HG03378 (cell line): ENCODE measurements around the gene ZNRF3.
A peak's percentile ranks its signal among the peaks of the same experiment; 100 is the strongest.
"Not testable (repeated sequence)": the region's sequence is repeated elsewhere in the genome, so short reads cannot be mapped to it uniquely, and the experiment has no call there.

ENCODE experiments used
- ATAC-seq: cut with Tn5 transposase; IDR thresholded peaks from one replicate; pipeline ENCODE4 v1.9.1; 2021; ENCODE audit warnings: mild to moderate bottlenecking, moderate library complexity; ENCODE audit not compliant: unreplicated experiment

ZNRF3 gene

DNA sequence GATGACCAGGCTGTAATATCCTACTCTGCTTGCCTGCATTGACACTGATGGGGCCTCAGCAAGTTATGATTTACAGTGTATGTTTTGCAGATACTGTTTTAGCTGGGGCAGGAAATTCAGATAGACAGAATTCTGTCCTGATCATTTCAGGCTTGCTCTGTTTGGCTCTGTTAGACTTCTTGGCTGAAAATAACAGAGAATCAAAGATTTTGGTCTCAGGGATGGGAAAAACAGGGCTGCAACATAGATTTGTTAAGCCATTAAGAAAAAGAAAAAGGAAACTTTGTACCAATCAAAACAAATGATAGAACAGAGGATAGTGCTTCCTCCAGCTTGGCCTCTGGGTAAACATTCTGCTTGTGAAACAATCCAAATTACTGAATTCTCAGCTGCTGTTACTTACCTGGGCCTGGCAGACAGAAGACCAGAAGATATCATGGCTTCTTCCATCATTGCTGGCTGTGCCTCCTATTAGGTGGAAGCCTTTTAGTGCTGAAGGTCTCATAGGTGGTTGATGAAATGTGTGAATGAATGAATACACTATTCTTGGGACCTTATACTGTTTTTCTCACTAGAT, 22.0 kb downstream of the ZNRF3 start:
- no peak for ATAC-seq

DNA sequence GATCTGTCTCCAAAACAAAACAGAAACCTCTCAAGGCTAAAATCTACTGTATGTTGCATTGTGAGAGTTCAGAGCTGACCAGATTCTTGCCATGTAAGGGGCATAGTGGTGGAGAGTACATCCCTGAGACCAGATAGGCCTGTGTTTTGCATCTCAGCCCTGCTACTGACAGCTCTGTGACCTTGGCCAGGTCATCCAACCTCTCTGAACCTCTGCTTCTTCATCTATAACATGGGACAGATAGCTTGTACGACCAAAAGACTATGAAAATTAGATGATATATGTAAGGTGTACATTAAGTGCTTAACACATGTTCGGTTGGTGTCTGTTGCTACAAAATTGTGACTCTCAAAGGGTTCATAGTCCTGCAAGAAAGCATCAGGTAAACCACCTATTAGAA, 22.9 kb downstream of the ZNRF3 start:
- ATAC-seq = no peak

DNA sequence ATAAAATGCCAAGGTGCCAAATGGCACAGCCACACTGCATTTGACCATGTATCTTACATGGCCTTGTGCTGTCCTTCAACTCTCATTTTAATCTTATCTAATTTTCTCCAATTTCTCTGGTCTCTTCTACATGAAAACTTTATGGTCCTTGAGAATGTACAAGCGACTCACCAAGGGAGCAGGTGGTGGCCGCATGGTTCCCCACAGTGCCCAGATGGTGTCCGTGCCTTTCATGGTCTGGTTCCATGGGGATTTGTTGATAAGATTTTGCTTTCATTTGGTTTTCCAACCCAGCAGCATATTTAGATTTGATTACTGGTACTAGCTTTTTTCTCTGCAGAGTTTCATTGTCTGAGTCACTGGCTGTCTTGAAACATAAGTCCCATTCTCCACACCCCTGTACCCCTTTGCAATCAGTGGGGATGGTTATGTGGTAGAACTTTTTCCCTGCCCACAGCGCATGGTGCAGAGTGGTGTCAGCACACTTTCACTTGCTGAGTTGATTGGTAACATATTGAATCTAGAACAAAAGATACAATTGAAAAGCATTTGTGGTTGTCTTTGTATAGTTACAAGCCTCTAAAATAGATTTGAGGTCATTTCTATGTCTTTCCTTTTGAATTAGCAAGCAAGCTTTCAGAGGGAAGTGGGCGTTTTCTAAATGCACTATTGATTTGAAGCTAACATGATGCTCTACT, 24.1 kb downstream of the ZNRF3 start:
- ATAC-seq = peak; percentile 62

DNA sequence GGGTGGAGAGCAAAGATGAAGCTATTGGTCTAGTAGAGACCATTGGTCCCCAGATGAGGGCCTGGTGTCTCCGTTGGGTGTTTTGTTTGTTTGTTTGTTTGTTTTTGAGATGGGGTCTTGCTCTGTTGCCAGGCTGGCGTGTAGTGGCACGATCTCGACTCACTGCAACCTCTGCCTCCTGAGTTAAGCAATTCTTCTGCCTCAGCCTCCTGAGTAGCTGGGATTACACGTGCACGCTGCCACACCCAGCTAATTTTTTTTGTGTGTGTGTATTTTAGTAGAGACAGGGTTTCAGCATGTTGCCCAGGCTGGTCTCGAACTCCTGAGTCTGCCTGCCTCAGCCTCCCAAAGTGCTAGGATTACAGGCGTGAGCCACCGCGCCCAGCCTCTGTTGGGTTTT, 25.4 kb downstream of the ZNRF3 start:
- not testable (repeated sequence) for ATAC-seq

DNA sequence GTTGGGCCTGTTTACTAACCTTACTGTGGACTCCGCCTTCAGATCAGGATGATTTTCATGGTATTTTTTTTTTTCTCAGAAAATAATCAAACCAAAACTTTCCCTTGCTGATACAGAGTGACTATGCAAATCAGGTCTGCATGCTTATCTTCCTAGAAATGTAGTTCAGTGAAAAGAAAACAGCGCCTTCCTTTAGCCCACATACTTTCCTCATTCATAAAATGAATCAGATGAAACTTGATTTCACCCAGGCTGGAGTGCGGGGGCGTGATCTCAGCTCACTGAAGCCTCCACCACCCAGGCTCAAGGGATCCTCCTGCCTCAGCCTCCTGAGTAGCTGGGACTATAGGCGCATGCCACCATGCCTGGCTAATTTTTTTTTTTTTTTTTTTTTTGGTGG, 26.0 kb downstream of the ZNRF3 start:
- no peak for ATAC-seq

DNA sequence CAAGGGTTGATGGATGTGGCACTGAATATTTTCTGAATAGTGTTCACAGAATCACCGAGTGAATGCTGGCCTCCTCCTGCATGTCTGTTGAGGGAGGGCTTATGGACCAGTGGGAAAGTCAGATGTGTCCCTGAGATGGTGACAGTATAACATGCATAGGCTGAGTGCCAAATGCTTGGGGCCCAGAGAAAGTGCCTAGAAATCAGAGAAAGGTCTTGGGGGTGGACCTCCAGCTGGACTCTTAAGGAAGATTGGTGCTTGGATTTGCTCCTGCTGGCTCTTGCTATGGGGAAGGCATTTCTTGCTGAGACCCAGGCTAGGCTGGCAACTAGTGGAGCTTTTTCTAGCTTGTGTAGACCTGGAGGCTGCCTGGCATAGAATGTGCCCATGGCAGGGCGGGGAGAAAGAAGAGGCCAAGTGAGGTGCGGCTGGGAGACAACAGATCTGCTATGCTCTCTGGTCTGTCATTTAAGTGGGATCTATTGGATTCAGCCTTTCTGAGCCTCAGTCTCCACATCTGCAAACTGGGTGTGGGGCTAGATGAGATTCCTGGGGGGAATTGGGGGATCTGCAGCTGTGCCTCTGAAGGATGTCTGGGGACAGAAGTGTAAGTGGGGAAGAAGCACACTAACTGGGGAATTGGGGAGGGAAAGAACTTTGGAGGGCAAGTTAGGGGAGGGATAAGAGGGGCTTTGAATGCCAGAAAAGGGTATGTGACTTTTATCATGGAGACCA, 27.4 kb downstream of the ZNRF3 start:
- ATAC-seq = no peak

DNA sequence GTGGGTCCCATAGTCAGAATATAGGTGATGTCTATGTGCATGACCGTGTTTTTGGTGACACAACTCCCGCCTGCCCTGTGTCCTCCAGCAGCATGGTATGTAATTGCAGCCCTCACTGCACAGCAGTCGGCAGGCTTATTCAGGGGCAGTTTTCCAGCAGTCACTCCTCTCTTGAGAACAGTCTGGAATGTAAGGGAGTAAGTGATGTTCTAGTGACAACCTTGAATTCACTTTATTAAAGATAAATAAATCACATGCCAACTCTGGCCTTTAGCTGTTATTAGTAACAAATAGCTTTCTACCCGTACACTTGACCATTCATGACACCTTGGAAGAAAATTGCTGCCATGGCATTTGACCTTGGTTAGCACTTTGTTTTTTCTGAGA, 27.9 kb downstream of the ZNRF3 start:
- ATAC-seq = no peak

DNA sequence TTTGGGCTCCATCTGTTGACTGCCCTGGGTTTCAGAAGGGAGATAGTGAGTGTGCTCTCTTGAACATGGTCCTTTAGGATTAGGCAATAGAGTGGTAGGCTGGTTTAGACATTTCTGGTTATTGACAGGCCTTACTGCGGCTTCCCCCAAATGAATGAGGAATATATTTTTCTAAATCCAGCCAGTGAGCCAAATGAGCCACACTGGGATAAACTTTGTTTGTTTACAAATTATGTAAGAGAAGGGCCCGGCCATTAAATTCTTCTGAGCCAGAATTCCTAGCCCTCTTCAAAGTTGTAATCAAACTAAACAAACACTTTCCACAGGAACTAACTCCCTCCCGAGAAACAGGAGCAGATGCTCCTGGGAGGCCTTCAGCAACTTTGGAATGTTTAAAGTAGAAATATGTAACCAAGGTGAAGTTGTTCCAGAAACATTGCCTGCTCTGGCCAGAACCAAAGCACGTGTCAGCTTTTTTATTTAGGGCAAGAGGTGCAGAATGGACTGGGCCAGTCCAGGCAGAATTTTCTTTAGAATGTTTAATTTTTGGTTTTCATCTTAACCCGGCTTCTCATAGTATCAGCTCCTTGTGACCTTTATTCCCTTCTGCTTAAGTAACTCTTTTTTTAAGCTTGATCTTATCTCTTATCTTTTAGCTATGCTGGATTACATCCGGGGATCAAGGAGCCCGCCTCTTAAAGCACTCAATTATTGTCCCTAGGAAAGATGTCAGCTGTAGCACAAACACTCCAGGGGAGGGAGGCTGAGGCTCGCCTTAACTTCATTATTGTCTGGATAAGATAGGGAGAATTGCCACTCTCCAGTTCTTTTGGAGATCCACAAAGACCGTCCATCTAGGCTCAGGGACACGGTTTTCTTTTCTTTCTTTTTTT, 28.7 kb downstream of the ZNRF3 start:
- no peak for ATAC-seq

DNA sequence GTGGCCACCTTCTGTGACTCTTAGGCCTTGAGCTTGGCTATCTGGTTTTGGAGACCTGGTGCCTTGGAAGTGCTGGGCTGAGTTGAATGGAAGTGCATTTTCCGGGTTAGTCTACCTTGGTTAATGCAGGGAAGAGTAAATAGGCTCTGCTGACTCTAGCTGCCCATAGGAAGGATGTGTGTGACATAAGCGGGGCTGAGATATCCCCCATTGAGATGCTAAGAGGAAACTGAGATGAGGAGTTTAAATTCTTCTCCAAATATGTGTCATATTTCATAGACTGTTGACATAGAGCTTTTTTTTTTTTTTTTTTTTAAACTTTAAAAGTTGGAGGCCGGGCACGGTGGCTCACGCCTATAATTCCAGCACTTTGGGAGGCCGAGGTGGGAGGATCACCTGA, 30.8 kb downstream of the ZNRF3 start:
- no peak for ATAC-seq

DNA sequence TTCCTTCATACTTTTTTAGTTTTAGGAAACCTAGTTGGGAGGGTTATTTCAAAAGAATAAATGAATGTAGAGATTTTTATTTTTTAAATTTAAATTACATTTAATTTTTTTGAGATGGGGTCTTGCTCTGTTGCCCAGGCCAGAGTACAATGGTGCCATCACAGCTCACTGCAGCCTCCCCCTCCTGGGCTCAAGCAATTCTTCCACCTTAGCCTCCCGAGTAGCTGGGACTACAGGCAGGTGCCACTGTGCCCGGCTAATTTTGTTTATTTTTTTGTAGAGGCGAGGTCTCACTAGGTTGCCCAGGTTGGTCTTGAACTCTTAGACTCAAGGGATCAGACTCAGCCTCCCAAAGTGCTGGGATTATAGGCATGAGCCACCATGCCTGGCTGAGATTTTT, 32.6 kb downstream of the ZNRF3 start:
- ATAC-seq = no peak

DNA sequence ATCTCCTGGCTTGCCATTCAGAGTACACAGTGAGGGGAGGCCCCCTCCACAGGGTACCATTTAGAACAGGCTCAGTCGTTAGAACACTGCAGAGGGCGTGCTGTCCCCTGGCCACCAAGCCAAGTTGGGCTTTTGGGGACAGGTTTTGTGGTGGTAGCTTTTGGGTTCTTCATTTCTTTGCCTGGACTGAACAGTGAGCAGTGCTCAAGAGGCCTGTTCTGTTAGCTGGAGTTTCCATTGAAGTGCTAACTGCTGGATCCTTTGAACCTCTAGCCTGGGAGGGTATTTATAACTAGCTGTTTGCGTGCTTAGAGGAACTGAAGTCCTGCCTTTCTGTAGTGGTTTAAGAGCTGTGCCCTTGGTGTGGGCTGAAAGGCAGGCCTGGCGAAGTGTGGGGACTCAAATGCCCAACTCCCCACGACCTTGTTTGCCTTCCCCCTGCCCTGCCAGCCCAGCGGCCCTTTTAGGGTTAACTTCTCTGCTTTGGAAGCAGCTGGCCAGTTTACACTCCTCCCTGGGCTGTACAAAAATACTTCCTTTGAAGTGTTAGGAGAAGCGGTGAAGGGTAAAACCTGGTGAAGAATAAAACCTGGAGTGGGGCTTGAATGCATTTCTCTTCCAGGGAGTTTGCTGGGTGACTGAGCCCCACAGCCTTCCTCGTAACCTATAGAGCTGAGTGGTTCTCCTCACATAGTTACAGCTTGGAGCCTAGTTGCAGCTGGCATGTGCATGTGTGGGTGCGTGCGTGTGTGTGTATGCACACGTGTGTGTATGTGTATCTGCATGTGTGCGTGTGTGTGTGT, 34.6 kb downstream of the ZNRF3 start:
- no peak for ATAC-seq

DNA sequence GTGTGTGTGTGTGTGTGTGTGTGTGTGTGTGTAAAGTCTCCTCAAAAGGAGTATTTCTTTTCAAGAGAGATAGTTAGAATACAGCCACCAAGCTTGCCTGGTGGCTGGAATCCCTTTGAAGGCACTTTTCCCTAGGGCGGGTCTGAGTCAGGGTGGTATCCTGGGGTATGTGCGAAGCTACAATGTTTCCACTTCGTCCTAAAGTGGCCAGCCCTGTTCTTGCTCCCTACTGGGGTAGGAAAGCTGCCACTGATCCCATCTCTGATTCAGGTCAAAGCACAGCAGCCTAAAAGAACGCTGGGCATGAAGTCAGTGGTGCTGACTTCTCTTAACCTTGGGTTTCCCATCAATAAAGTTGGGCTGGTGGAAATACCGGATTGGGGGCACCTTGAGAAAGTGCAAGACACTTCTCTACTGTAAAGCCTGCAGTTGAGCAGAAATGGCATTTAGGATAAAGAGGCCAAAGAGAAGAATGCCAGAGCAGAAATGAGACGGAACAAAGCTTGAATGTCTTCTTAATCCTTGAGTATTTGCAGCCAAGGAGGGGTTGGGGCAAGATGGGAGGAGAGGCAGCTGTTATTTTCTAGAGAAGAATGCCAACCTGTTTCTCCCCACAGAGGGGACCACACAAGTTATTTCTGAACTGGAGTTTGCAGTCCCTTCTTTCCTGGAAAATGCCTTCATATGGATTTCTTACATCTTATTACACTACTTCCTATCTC, 35.3 kb downstream of the ZNRF3 start:
- no peak for ATAC-seq

DNA sequence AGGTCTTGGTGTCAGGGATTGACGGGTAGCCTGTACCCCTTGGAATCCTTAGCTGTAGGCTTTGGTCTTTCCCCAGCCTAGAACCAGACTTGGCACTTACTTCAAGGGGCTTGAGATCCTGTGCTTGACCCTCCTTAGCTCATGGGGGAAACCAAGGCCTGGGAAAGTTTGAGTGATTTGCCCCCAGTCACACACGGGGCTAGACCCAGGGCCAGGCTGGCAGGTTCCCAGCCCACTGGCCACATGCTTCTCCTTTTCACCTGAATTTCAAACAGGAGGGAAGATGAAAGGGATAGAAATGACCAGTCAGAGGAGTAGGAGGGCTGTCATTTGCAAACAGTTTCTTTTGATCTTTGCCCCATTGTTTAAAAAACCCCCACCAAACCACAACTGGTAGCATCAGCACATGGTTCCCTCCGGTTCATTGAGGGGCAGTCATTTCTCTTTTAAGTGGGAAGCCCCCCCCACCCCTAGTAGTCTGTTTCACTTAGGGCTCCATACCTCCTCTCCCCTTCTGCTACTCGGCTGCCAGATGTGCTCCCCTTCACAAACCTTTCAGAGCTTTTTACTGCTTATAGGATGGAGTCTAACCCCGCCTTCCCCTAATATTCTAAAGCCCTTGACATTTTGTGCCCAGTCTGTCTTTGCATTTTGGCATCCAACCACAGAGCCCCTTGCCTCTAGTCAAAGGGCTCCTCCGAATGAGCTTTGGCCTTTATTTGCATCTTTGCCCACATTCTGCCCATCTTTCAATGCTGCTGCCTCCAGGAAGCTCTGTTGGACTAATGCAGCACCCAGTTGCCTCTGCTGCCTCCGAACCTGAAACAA, 37.6 kb downstream of the ZNRF3 start:
- no peak for ATAC-seq

DNA sequence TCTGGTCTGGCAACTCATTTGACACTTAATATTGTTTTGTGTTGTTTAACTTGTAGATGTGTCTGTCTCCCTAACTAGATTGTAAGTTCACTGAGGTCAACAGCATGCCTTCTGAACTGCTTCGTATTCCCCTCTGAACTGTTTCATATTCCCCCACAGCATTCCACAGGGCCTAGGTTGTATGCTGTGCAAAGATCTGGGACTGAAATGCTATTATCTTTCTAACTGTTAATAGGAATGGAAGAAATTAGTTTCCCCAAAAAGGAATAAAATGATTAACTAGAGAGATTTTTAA, 38.2 kb downstream of the ZNRF3 start:
- no peak for ATAC-seq

DNA sequence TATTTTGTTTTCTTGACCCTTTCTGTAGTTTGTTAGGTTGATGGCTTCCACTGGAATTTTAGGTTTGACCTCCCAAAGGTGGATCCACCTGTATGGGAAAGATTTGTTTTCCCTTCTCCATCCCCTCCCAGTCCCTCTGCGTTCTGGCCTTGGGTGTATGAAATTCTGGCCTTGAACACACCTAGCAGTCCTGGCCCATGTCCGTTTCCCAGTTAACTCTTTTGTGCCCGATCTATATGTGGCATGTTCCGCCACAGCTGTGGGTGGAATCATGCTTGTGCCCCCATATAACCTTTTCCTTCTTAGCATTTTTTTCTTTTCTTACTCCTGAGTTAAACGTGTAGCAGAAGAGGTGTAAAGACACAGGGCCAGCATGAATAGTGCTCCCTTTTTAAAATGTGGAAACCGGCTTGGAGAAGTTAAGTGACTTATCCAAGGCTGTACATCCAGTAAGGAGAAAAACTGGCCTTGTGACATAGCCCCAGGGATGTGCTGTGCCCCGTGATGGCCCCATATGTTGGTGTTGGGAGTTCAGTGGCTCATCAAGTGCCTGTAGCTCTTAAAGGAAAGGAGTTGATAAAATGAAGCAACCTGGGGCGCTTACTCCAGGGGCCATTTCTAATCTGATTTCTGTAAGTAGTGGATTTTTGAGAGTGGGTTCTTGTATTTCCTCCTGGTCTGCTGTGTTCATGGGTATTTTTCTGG, 39.3 kb downstream of the ZNRF3 start:
- no peak for ATAC-seq

DNA sequence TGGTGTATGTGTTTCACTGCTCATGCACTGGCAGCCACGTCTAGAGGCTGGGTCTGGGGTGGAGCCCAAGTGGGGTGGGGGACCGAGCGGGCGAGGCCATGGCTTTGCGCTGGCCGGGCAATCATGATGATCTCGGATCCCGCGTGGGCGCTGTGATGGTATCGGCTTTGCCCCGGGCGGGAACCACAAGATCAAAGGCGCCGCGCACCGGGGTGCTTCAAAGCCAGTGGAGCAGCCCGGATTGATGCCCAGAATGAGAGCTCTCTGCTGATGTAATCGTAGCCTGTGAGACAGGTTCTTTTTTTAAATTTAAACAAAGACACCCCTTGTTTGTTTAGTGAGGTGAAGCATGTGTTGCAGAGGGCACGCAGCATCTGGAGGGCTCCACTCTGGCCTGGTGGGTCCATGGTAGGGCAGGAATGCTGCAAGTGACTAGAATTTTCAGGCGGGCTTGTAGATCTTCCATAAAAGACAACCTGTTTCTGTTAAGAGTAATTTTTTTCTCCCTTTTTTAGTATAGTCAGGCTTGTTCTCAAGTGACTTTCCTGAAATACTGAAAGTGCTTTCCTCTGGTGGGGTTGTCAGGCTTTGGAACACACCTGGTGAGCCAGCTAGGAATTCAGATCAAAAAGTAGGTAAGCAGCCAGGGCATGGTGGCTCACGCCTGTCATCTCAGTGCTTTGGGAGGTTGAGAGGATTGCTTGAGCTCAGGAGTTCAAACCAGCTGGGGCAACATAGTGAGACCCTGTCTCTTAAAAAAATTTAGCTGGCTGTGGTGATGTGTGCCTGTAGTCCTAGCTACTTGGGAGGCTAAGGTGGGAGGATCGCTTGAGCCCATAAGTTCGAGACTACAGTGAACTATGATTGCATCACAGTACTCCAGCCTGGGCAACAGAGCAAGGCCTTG, 40.7 kb downstream of the ZNRF3 start:
- ATAC-seq = no peak

DNA sequence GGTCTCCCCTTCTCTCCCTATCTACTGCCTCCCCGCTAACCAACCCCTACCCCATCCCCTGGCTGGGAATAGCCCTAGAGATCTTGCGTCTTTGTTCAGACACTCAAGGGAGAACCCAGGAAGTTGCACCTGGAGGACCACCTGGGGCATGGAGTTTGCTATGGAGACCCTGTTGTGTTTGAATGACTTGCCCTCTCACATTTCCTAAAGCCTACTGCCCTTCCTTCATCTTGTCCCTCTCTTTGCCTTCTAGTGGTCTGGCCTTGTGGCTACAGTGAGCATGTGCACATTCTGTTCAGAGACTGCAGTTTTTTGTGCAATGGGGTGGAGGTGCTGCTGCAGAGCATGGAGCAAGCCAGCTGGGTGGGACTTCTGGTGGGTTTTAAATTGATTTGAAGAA, 42.5 kb downstream of the ZNRF3 start:
- ATAC-seq = no peak

DNA sequence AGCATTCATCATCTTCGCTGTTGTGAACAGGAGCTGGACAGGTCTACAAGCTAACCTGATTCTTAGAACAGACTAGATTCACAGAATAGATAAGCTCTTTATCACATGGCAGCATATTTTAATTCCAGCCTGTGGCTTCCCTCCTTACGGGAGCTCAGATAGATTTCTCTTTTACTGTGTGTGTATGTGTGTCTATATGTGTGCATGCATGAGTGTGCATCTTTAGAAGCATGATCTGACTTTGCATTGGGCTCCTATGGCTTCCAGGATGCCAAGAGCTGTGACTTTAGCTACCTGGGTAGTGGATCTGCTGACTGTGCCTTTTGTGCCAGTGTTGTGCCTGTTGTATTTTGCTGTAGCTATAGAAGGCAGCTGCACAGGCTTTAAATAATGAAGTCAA, 44.3 kb downstream of the ZNRF3 start:
- ATAC-seq = no peak
